IPS DF 4.7 (cell line): Measurements from ENCODE around the gene ARID1A.
"Not testable (repeated sequence)": the region's sequence is repeated elsewhere in the genome, so short reads cannot be mapped to it uniquely, and the experiment has no call there.

Experiments used
- DNase-seq: peaks from one replicate; pipeline ENCODE4 v3.0.0-alpha.2; 2013; ENCODE audit warnings: low spot score; ENCODE audit errors: extremely low read depth

The ARID1A gene

DNA sequence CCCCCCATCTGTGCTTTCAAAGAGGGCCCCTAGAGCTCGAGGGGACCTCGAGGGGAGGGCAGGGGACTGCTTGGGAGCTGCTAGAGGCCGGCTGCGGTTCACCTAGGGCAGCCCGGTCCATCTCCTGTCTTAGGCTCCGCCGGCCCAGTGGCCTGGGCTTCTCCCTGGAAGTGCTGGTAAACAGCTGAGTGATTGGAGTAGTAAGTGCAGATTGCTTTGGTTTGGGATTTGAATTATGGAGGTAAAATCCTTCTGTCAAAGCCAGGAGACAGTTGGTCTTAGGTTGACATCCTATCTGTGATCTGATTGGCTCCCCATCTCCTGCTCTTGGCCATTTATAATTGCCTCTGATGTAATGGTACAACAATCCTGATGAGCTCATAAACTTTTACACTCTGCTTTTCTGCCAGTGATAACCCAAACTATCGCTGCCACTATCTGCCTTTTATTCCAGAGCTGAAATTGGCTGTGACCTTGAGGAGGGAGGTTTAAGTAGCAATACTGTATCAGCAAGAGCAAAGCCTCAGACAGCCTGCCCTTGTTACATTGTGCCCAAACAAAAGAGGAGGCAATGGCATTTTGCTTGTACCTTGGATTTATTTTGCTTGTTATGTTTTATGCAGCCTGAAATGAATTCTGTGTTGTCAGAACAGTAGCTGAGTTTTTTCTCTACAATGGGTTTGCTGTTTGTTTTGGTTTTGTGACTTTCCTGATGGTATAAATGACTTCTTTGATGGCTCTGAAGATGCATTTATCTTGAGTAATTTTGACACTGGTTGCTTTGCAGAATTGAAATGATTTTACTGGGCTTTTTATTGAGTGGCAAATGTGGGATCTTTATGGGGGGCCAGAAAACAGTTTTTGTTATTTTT, 2.4 kb downstream of the ARID1A start:
- DNase-seq, result no peak

DNA sequence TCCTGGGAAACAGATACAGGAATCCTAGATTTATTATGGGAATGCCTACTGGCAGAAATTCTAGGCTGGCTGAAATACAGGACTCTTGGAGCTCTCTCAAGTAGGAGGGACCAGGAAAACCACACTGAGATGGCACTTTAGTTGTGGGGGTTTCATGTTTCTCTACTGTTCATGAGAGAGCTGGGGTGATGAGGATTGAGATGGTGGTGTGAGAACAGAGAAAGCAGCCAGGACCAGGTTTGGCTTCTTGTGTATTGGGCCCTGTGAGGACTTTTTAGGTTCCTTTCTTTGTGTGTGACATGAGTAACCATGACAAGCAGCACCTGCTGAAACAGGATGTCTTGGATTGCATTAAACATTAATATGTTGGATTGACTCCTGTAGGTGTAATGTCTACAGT, 4.9 kb downstream of the ARID1A start:
- DNase-seq, result no peak

GRCh38 chr1:26701266-26701994, 5.6 kb downstream of the ARID1A start:
- DNase-seq, result no peak

DNA sequence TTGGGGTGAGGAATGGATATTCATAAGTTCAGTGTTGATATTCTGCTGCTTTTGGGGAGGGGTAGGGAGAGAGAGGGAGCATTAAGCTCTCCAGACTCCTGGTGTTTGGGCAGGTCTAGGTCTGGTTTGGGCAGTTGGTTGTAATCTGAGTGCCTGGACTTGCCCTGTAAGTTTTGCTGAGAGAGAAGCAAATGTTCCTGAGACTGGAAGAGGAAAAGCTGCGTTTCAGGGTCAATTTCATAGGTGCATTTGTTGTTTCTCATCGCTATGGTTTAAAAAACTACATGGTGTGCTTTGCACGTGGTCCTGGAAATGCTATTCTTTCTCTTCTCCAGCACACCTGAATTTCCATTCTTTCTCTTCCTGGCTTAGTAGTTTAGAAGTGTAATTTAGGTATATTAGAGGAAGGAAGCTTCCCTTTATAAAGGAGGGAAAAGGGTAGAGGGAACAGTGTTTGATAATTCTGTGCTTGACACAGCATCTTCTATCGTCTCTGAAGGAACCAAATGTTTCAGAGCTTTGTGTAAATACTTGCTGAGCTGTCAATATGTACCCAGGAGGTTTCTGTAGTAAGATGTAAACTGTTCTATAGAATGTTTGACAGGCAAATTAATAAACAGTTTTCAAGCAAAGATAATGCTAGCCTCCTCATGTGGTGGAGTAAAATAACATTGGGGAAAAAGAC, 6.3 kb downstream of the ARID1A start:
- DNase-seq, result no peak

DNA sequence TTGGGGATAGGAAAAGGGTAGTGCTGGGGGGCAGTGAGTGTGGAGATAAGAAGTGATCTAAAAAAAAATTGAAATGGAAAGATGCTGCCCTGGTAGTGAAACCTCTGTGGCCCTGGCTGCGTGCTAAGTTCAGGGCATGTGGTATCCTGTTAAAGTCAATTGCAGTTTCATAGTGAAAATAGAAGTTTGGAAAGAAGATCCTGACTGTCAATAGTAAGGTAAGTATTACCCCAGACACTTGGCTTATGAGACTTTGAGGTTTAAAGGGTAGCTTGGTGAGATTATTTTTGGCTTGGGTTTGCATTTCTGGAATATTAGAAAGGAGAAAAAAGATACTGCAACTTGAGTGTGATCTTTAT, 6.8 kb downstream of the ARID1A start:
- DNase-seq, result no peak

GRCh38 chr1:26703478-26703877, 7.7 kb downstream of the ARID1A start:
- no peak for DNase-seq

GRCh38 chr1:26704629-26705028, 8.8 kb downstream of the ARID1A start:
- DNase-seq, result no peak

GRCh38 chr1:26705227-26705626, 9.4 kb downstream of the ARID1A start:
- DNase-seq, result not testable (repeated sequence)

DNA sequence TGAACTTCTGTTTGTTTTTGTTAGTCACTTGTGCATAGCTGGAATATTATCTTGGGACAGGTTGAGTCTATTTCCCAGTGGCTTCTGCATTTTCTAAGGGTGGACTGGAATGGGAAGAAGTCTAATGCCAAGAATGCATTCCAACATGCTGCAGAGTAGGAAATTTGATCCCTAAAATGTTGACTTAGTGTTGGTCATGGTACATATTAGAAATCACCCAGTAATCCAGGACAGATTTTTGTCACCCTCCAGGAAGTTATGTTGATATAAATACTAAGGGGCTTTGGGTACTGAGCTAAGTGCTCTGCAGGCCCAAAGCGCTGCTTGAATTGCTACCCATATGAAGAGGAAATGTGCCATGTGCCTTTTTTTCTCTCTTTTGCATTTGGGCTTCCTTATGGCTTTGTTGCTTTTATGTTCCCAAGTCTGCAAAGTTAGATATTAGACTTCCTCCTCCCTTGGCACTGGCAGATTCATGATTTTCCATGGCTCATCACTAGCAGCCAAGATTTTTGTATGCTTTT, 10.0 kb downstream of the ARID1A start:
- no peak for DNase-seq

- no peak for DNase-seq
Measured at GRCh38 chr1:26706315-26706714, 10.5 kb downstream of the ARID1A start.

- DNase-seq, result no peak
Measured at GRCh38 chr1:26710811-26711210, 15.0 kb downstream of the ARID1A start.

DNA sequence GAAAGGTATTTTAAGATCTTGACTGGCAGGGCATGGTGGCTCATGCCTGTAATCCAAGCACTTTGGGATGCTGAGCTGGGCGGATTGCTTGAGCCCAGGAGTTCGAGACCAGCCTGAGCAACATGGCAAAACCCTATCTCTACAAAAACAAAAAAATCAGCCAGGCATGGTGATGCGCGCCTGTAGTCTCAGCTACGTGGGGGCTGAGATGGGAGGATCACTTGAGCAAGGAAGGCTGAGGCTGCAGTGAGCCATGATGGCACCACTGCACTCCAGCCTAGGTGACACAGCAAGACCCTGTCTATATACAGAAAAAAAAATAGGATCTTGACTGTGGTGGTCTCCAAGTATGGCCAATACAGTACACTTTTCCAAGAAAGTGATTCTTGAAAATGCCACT, 16.0 kb downstream of the ARID1A start:
- DNase-seq, result no peak

GRCh38 chr1:26717017-26717491, 21.2 kb downstream of the ARID1A start:
- no peak for DNase-seq

GRCh38 chr1:26719205-26719604, 23.4 kb downstream of the ARID1A start:
- DNase-seq, result no peak

DNA sequence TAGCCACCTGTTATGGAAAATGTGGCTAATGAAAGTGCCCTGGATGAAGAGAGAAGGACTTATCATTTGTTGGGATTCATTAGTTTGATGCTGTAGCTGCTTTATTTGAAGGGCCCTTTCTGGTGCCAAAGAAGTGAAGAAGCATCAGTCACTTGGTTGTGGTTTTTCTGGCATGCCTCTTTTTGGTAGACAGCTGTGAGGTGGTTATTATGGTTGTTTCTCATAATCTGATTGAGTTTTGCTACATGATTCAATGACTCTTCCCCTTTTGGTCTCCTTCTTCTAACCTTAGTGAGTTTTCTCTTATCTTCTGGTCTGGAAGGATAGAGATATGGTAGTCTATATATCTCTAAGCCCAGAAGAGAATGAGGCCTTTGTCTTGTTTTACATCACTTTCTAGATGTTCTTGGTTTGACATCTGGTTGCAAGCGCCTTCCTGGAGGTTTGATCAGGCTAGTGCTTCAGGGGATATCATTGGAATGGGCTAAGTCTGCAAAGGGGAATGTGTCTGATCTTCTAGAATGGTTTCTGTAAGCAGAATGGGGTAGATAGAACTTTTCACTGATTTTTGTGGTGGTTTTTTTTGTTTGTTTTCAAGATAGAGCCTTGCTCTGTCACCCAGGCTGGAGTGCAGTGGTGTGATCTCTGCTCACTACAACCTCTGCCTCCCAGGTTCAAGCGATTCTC, 26.0 kb downstream of the ARID1A start:
- DNase-seq, result no peak

DNA sequence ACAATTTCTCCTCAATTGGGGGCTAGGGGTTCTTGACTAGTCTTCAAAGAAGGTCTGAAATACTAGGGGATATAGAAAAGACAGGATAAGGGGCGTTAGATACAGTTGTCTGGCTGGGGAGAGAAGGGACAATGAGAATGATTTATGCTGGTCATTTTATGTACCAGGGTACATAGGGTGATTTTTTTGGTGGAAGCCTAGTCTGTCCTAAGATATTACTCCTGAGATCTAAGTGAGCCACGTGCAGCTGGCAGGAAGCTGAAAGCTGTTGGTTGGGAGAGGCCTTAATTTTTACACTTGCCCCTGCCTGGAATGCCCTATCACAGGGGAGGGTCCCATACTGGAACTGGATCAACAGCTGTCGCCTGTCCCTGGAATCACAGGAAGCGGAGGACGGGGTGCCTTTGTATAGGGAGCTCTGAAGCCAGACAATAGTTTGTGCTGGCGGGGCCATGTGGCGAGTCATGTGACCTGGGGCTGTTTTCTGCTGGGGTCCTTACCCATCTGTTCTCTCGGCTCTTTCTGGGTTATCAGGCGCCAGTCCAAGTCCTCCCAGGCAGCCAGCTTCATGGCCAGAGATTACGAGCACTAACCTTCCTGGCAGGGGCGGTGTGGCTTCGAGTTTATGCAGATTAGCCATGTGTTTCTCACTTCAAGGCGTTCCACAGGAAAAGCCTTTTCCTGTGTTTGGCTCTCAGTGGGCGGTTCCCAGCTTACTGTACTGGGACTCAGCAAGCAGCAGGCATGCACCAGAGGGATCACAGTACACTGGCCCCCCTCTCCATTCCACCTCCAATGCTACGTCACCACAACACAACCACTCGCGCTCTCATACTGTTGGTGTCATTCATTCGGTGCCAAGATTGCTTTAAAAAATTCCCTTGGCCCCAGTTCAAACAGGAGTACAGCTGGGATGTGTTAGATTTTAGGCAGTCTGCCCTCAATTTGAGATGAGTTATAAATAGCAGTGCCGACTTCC, 27.5 kb downstream of the ARID1A start:
- DNase-seq, result peak; percentile 53

- no peak for DNase-seq
Measured at GRCh38 chr1:26724118-26724517, 28.3 kb downstream of the ARID1A start.

DNA sequence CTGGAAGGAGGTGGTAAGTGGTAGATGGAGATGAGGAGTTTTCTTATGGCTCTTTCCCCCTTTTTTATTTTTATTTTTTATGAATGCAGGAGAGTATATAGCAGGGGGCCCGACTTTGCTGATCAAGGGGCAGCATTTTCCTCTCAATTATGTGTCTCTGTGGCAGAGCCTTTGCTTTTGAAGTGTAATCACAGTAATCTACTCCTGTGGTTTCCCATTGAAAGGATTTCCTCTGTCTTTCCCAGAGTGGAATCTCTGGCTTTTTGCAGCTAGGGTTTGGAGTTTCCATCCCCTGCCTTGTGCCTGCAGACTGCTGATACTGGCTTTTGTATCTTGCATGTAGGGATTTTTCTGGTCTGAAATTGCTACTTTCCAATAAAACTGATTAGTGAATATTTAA, 29.1 kb downstream of the ARID1A start:
- peak; percentile 69 for DNase-seq

GRCh38 chr1:26725904-26726303, 30.1 kb downstream of the ARID1A start:
- DNase-seq, result not testable (repeated sequence)

GRCh38 chr1:26726784-26727183, 31.0 kb downstream of the ARID1A start:
- no peak for DNase-seq
